ENCODE measurements around the gene BARX2. TPM values are rescaled to one million over a fixed set of nuclear protein-coding genes. Genes with fewer than 3 reads are reported as not detected.

Gene BARX2
- total and polyA plus RNA-seq, 2 donors from 2014 or later = 5.2 to 6.9 TPM

DNA sequence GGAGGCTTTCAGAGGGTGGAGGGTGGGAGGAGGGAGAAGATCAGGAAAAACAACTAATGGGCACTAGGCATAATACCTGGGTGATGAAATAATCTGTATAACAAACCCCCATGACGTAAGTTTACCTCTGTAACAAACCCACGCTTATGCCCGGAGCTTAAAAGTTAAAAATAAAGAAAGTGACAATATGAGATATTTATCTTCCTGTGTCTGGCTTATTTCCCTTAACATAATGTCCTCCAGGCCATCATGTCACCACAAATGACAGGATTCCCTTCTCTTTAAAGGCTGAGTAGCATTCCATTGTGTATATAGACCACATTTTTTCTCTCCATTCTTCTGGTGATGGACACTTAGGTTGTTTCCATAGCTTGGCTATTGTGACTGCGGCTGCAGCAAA is 79.5 kb downstream of the BARX2 start:
- DNase-seq = no peak
- Histone ChIP-seq H3K9me3 (ENCODE audit: control insufficient read depth in 2 of 3, insufficient read depth in 1 of 3, low read length in 3 of 3) (no peaks in the 10 kb centered on the region), H3K27me3 (ENCODE audit: control insufficient read depth, insufficient read depth, low read length) (no peaks in the 10 kb centered on the region), H3K9ac (ENCODE audit: low read length in 3 of 3) (no peak overlapping the region), H3K27ac (ENCODE audit: low read depth in 2 of 2, low read length in 2 of 2) (no peak overlapping the region), H3K4me1 (ENCODE audit: control insufficient read depth in 2 of 3, insufficient read depth in 2 of 3, low read depth in 1 of 3, low read length in 3 of 3) (peaks cover 0 to 5% (median 4%) of the 10 kb centered on the region in 3 donors), H3K4me3 (ENCODE audit: low read length in 3 of 3) (no peak overlapping the region), H3K36me3 (ENCODE audit: control insufficient read depth in 2 of 3, insufficient read depth in 3 of 3, low read length in 3 of 3) (no peaks in the 10 kb centered on the region)
- TF ChIP-seq CTCF (IDR thresholded peaks at IDR 0.05; ENCODE audit: borderline replicate concordance, extremely low read depth, insufficient read depth) = no peak
- intact Hi-C loops (cut with DNase I) = no loop called here
- no peak for FAIRE-seq

DNA sequence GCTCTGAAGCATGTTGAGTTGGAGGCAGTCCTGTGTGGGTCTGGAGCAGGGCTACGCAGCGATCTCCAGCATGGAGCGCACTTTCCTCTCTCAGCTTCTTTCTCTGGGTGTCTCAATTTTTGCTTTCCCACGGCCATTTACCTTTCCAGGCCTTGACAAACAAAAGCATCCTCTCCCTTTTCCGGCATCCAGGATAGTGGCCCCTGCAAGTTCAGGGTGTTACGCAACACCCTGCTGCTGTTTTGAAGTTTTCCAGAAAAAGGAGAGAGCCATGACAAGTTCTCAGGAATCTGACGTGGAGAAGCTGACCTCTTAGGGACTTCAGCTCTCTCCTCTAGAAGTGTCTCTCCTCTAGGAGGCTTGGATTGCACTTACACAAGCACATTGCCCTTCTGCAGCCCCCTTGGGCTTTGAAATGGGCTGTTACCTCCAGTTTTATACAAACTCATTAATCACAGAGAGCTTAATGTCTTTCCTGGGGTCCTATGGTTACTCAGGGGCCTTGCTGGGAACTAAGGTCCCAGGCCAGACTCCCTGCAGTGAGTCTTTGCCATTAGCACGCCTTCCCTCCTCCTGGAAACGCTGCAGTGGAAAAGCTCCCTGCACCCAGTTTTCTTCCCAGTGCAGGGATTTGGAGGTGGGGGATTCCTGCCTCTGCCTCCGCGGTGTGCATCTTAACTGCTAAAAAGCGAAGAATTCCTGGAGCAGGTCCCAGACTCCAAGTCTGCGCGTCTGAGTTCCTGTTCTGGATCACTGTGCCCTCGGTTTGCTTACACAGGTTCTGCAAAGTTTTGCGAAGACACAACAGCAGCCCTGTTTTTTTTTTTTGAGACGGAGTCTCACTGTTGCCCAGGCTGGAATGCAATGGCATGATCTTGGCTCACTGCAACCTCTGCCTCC is 80.4 kb downstream of the BARX2 start:
- no peak overlapping the region for H3K27ac ChIP-seq (ENCODE audit: low read depth in 2 of 2, low read length in 2 of 2)
- no peaks in the 10 kb centered on the region for H3K9me3 ChIP-seq (ENCODE audit: control insufficient read depth in 2 of 3, insufficient read depth in 1 of 3, low read length in 3 of 3)
- H3K9ac ChIP-seq (ENCODE audit: low read length in 3 of 3) = no peak overlapping the region

GRCh38 chr11:129457321-129457720 is 81.7 kb downstream of the BARX2 start:
- H3K27ac ChIP-seq (ENCODE audit: low read depth in 2 of 2, low read length in 2 of 2) = no peak overlapping the region
- intact Hi-C loops (cut with DNase I) = no loop called here
- DNase-seq = peak in 2 of 5 donors; percentile 39 to 45

More for the DNA sequence above, 80.4 kb downstream of the BARX2 start:
- no peaks in the 10 kb centered on the region for H3K36me3 ChIP-seq (ENCODE audit: control insufficient read depth in 2 of 3, insufficient read depth in 3 of 3, low read length in 3 of 3)
- no peak for TF ChIP-seq CTCF (IDR thresholded peaks at IDR 0.05; ENCODE audit: borderline replicate concordance, extremely low read depth, insufficient read depth)
- peak in 2 of 5 donors; percentile 26 to 51 for DNase-seq
- peaks cover 0 to 5% (median 4%) of the 10 kb centered on the region in 3 donors for H3K4me1 ChIP-seq (ENCODE audit: control insufficient read depth in 2 of 3, insufficient read depth in 2 of 3, low read depth in 1 of 3, low read length in 3 of 3)
- H3K27me3 ChIP-seq (ENCODE audit: control insufficient read depth, insufficient read depth, low read length) = no peaks in the 10 kb centered on the region
- no peak overlapping the region for H3K4me3 ChIP-seq (ENCODE audit: low read length in 3 of 3)
- intact Hi-C loops (cut with DNase I) = no loop called here
- FAIRE-seq = no peak

More at GRCh38 chr11:129457321-129457720, 81.7 kb downstream of the BARX2 start:
- Histone ChIP-seq H3K9ac (ENCODE audit: low read length in 3 of 3) (no peak overlapping the region), H3K9me3 (ENCODE audit: control insufficient read depth in 2 of 3, insufficient read depth in 1 of 3, low read length in 3 of 3) (no peaks in the 10 kb centered on the region), H3K27me3 (ENCODE audit: control insufficient read depth, insufficient read depth, low read length) (no peaks in the 10 kb centered on the region), H3K4me3 (ENCODE audit: low read length in 3 of 3) (no peak overlapping the region), H3K4me1 (ENCODE audit: control insufficient read depth in 2 of 3, insufficient read depth in 2 of 3, low read depth in 1 of 3, low read length in 3 of 3) (peaks cover 0 to 5% (median 4%) of the 10 kb centered on the region in 3 donors), H3K36me3 (ENCODE audit: control insufficient read depth in 2 of 3, insufficient read depth in 3 of 3, low read length in 3 of 3) (no peaks in the 10 kb centered on the region)
- no peak for FAIRE-seq
- TF ChIP-seq CTCF (IDR thresholded peaks at IDR 0.05; ENCODE audit: borderline replicate concordance, extremely low read depth, insufficient read depth) = no peak
